Kasumi-1 (cell line): ENCODE results near the gene COX7A2L.

Experiments used
- DNase-seq, 2 experiments: peaks; one replicate each; lab custom pipeline; 2025; lab: John Stamatoyannopoulos, UW

Gene COX7A2L

DNA sequence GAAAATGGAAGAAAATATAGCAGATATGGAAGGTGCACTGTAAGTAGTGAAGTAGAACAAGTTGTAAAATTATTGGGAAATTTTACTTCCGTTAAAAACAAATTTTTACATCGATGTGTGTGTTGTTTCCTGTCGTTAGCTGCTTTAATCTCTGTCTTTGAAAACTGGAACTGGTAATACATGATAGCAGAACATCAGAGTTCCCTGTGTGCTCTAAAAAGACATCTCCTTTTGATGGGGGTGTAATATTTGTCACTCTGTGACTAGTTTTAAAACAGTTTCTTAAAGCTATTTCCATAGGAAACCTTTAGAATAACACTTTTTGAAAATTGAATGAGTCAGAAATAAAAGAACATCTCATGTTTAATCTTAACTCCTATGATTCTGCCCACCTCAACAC, 43.5 kb downstream of the COX7A2L start:
- no peak for DNase-seq

DNA sequence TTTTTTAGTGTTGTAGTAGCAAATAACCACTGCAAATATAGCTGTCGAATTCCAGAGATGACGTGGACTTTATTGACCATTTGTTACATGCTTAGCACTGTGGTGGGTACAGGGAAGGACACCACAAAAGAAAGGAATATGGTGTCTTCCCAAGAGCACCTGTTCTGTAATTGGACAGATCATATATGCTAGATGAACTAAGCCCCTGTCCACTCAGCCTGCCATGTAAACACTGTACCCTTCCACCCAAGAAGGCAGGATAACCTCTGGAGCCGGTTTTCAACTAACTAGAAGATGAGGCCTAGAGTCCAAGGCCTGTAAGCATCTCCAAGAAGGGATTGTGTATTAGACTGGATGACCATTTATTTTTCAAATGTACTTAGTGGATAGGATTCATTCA, 44.1 kb downstream of the COX7A2L start:
- no peak for DNase-seq

DNA sequence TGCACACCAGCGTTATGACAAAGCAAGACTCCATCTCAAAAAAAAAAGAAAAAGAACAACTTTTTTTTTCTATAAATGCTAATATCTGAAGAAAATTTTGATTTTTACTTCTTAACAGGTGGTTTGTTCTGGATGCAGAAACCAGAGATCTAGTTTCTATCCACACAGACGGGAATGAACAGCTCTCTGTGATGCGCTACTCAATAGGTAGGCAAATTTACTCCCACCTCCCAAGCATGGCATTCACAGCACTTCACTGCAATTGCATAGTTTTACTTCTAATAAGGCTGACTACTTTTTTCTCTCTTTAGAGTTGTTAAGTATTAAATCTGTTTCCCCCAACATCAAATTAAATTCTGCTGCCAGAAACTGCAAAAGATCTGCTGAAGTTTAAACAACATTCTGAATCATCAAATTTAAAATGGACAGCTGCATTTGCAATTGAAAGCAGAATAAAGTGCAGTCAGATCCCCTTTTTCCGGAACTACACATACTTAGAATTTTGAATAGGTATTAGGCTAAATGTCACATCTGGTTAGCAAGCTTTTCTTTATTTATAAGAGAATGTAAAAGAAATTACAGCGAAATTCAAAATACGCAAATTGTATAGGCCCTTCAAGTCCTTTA, 45.1 kb downstream of the COX7A2L start:
- no peak for DNase-seq

DNA sequence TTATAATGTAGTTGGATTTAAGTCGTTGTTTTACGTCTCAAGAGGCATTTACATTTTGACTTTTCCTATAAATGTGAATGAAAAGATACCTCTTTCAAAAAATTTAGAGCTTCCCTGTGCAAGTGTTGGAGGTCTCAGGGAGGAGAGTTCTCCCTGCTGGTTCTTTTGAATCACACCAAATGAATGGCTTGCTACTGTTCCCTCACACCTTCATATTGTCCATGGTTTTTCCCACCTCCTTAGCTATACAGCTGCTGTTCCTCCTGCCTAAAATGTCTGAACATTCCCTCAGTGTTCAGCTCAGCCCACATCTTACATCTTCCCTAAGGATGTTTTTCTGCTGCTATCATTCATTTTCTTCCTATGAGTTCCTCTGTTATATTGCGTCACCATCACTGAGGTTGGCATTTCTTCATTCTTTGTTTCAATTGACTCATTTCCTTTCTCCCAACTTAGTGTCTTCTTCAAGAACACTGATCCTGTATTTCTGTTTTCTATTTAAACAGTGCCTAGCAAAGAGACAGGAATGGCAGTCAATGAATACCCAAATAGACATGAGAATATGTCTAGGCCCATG, 46.0 kb downstream of the COX7A2L start:
- peak; percentile 9 to 23 for DNase-seq

DNA sequence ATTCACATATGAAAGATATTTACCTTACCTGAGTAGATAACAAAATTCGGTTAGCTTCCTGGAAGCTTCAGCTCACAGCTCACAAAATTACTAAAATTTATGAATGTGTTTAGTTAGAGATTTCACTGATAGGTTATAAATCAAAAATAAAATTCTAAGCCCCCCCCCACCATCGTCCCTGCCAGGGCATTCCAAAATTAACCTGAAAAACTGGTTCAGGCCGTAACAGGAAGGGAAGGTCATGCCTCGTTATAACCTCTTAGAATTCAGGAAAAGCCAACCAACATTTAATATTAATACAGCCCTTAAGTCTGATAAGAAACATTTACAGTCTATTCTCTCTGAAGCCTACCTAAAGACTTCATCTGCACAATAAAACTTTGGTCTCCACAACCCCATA, 48.9 kb downstream of the COX7A2L start:
- DNase-seq = no peak

DNA sequence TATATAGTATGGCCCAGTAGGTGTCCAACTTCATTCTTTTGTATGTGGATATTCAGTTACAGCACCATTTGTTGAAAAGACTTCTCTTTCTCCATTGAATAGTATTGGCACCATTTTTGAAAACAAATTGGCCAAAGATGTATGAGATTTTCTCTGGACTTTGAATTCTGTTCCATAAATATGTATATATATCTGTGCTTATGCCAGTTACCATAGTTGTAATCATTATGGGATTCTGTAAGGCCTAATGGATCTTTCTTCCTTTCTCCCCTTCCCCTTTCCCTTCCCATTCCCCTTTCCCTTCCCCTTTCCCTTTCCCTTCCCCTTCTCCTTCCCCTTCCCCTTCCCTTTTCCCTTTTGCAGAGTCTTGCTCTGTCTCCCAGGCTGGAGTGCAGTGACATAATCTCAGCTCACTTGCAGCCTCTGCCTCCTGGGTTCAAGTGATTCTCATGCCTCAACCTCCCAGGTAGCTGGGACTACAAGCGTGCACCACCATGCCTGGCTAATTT, 51.0 kb downstream of the COX7A2L start:
- no peak for DNase-seq

DNA sequence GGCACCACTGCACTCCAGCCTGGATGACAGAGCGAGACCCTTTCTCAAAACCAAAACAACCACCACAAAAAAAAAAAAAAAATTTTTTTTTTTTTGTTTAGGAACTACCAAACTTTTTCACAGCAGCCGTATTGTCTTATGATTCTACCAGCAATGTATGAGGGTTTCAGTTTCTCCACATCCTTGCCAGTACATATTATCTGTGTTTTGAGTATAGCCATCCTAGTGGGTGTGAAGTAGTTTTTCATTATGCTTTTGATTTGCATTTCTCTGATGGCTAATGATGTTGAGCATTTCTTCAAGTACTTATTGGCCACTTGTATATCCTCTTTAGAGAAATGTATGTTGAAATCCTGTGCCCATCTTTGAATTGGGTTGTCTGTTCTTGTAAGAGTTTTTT, 51.7 kb downstream of the COX7A2L start:
- no peak for DNase-seq

DNA sequence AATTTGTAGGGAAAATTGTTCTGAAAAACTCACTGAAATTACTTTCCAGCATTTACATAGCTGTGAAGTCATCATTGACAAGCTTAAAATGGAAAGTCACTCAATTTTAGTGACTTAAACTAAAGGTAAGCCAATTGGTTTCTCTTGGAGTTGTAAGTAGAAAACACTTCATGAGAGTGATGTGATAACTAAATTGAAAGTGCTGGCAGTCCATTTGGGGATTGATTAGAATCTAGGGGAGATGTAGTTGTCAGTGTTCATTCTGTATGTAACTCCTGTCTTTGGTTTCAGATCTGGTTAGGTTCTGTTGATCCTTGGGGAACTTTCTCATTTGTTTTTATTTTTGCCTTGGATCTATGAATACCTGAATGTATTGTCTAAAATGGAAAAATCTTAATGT, 53.8 kb downstream of the COX7A2L start:
- no peak for DNase-seq

DNA sequence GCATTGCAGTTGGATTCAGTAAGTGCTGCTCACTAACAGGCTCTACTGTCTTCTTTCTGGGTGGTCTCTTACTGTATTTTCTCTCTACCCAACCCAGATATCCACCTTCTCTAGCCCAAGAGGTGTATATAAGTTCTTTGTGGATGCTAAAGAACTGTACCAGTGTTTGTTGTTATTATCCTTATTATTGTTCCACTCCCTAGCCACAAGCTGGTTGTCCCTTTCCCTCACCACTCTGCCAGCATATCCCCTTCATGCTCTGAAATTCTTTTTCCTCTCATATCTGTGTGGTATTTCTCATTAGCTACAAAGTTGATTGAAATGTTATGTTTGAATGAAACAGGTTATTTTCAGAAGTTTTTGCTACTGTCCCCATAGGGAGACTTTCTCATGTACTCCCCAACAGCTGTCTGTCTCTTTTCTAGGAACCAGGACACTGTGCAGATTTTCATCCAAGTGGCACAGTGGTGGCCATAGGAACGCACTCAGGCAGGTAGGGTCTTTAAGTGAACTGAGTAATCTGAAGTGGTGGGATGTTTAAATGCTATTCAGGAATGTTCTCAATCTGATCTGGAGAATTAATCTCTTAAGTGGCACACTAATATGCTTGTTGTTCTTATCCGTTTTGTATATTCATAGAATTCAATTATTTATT, 56.8 kb downstream of the COX7A2L start:
- DNase-seq = no peak

DNA sequence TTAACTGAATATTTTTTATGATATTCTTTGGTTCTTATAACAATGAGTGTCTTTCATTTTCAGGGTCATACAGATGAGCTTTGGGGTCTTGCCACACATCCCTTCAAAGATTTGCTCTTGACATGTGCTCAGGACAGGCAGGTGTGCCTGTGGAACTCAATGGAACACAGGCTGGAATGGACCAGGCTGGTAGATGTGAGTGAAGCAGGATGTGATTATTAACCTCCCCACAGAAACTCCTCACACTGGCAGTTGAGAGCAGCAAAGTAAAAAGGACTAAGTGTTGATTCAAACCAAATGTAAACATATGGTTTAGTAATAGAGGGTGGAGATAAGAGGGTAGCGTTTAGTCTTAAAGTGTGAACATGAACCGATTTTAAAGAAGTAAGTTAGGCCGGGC, 57.8 kb downstream of the COX7A2L start:
- DNase-seq = no peak

DNA sequence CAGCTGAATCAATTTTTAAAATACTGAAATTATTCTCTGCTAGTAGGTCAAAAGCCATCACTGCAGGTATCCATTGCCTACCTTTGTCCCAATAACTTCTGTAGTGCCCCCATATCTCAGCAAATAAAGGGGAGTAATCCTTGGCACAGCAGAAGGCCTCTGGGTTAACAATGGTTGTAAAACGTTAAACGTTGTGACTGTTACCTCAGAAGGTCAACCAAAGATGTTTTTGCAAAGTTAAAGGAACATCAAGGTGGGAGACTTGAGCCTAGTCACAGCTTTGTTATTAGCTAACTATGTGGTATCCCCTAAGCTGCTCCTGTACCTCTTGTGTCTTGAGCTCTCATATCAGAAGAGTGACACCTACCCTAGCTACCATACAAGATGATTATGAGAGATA, 60.5 kb downstream of the COX7A2L start:
- DNase-seq = no peak
